IgD-negative memory B cell (primary cell): ENCODE results near the gene MYL10. TPM values are rescaled to one million over a fixed set of nuclear protein-coding genes. Genes with fewer than 3 reads are reported as not detected.

Experiments
- H3K27ac Mint-ChIP-seq, 3 donors: one replicate each; pipeline ENCODE4 v1.8.0; 2020 to 2022; ENCODE audit warnings: mild to moderate bottlenecking in 3 of 3, mixed read lengths in 3 of 3, moderate library complexity in 1 of 3
- H3K27me3 Mint-ChIP-seq: one replicate; pipeline ENCODE4 v1.8.0; 2021; ENCODE audit warnings: mixed read lengths
- H3K36me3 Mint-ChIP-seq: one replicate; pipeline ENCODE4 v1.8.0; 2020; ENCODE audit warnings: mild to moderate bottlenecking, mixed read lengths
- H3K4me1 Mint-ChIP-seq, 3 donors: one replicate each; pipeline ENCODE4 v1.8.0; 2020 to 2022; ENCODE audit warnings: mixed read lengths in 3 of 3, mild to moderate bottlenecking in 1 of 3
- H3K4me3 Mint-ChIP-seq, 4 donors: one replicate each; pipeline ENCODE4 v1.8.0; 2020 to 2022; ENCODE audit warnings: mild to moderate bottlenecking in 4 of 4, mixed read lengths in 4 of 4, moderate library complexity in 3 of 4
- H3K9me3 Mint-ChIP-seq, 3 donors: one replicate each; pipeline ENCODE4 v1.8.0; 2020 to 2021; ENCODE audit warnings: mixed read lengths in 3 of 3, mild to moderate bottlenecking in 1 of 3
- polyA plus RNA-seq: library from polyadenylated mRNA; unstranded; fragments of 300-500 nt; fragmentation: Illumina TruSeq; gene quantifications from one replicate; pipeline ENCODE4 v1.2.3, GENCODE V29; 2021

Gene MYL10
- polyA plus RNA-seq, 1 donor from 2014 or later, result not detected

DNA sequence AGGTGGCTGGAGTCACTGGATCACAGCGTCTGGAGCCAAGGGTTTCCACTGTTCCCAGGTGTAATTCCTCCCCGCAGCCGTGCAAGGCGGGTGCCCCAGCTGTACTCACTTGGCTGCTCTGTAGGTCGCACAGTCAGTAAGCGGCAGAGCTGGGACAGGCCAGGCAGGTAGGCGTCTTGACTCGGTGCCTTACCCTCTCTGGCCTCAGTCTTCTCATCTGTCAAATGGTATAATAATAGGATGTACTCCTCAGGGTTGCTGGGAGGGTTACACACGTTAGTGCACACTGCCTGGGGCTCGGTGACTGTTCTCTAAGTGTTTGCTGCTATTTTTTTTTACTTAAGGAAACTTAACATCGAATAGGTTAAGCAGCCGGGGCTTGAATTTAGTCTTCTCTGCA, 27.0 kb downstream of the MYL10 start:
- Mint-ChIP-seq H3K36me3 (no peaks in the 10 kb centered on the region), H3K27me3 (peaks cover 1% of the 10 kb centered on the region), H3K4me3 (no peak overlapping the region), H3K27ac (no peak overlapping the region), H3K4me1 (peaks cover 0 to 2% (median 0%) of the 10 kb centered on the region in 3 donors), H3K9me3 (no peaks in the 10 kb centered on the region)

DNA sequence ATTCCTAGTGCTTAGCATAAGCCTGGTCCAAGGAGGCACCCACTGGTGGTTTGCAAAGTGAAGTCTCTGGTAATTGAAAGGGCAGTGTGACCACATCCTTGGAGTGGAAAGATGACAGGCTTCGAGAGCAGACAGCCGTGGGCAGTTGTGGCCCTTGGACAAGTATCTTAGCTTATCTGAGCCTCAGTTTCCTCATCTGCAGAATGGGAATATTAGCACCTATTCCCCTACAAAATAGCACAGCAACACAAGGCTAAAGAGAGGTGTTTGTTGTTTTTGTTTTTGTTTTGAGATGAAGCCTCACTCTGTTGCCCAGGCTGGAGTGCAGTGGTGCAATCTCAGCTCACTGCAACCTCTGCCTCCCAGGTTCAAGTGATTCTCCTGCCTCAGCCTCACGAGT, 29.3 kb downstream of the MYL10 start:
- Mint-ChIP-seq H3K36me3 (no peaks in the 10 kb centered on the region), H3K4me1 (peaks cover 0 to 2% (median 0%) of the 10 kb centered on the region in 3 donors), H3K27me3 (peaks cover 1% of the 10 kb centered on the region), H3K9me3 (no peaks in the 10 kb centered on the region), H3K27ac (no peak overlapping the region), H3K4me3 (no peak overlapping the region)

DNA sequence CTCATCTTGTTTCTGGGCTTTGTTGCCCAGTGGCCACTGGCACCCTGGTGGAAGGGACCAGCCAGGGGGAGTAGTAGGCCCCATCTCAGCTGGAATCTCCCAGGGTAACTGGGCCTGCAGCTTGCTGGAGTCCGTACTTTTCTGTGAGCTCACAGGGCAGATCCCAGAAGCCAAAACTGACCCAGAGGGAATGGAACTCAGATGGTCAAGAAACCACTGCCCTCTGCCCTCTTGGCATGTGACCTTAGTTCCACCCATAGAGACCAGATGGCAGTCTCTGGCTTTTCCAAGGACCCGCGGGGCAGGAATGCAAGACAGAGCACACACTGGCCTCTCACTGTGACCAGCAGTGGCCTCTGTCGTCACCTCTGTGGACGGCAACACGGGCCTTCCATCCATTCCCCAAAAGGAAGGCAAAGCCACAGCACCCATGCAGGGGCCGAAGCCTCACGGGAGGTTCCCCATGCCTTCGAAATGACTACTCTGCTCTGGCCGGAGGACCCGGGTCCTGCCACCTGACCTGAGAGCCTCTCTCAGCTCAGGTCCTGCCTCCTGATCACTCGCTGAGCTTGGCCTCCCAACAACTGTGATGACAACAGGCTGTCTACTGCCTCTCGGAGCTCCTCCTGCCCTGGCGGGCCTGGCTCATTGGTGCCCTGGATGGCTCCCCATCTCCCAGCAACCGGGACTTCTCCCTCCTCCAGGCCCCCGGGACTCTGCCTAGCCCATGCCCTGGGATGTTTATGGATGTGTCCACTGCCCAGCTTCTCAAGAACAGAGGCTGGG, 29.9 kb downstream of the MYL10 start:
- Mint-ChIP-seq H3K9me3 (no peaks in the 10 kb centered on the region), H3K27ac (no peak overlapping the region), H3K4me3 (no peak overlapping the region), H3K36me3 (no peaks in the 10 kb centered on the region), H3K4me1 (peaks cover 0 to 2% (median 0%) of the 10 kb centered on the region in 3 donors), H3K27me3 (peaks cover 1% of the 10 kb centered on the region)

DNA sequence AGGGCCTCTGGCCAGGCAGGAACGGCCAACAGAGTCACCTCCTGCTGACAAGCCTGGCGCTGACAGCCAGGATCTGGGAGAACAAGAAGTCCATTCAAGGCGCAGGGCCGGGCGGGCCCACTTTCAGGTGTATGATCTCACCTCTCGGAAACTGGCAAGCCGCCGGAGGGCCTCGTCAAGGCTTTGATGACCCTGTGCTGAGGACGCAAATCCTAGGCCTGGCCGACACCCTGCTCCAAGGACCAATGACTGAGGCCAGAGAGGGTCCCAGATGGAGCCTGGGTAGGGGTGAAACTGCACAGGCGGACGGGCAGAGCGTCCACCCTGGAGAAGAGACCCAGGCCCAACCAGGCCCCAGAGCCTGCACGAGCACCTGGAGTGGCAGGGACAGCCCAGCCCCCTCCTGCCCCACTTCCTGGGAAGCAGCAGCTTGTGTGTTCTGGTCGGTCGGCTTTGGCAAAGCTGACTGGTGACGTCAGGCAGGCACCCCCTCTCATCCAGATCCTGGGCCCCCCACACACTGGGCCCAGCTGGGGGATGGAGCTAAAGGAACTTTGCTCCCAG, 30.6 kb downstream of the MYL10 start:
- Mint-ChIP-seq H3K27ac (no peak overlapping the region), H3K9me3 (no peaks in the 10 kb centered on the region), H3K27me3 (peaks cover 1% of the 10 kb centered on the region), H3K4me1 (peaks cover 0 to 2% (median 0%) of the 10 kb centered on the region in 3 donors), H3K36me3 (no peaks in the 10 kb centered on the region), H3K4me3 (no peak overlapping the region)

DNA sequence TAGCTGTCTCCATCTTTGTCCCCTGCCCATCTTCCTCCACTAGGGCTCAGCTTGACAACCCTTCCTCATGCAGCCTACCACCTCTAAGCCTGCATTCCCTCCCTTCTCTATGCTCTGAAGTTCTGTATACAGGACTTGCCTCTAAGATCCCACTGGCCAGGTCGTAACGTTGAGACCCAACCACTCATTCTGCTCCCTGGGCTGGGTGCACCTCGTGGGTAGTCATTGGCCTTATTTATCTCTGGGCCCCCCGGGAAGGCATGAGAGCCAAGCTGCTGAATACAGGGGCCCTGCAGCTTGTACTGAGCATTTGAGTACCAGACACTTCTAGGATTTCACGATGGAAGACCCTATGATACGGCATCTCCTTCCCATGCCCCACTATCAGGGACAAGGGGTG, 31.2 kb downstream of the MYL10 start:
- peaks cover 1% of the 10 kb centered on the region for H3K27me3 Mint-ChIP-seq
- no peak overlapping the region for H3K27ac Mint-ChIP-seq
- no peaks in the 10 kb centered on the region for H3K9me3 Mint-ChIP-seq
- H3K4me3 Mint-ChIP-seq, result no peak overlapping the region
- peaks cover 0 to 2% (median 0%) of the 10 kb centered on the region in 3 donors for H3K4me1 Mint-ChIP-seq
- H3K36me3 Mint-ChIP-seq, result no peaks in the 10 kb centered on the region

DNA sequence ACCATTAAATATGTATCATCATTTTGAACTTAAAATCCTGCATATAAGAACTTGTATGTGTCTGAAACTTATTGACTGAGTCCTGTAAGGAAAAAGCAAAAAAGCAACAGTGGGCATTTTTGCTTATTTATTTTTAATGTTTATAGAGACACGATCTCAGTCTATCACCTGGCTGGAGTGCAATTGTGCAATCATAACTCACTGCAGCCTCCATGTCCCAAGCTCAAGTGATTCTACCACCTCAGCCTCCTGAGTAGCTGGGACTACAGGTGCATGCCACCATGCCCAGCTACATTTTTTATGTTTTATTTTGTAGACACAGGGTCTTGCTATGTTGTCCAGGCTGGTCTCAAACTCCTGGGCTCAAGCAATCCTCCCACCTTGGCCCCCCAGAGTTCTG, 32.2 kb downstream of the MYL10 start:
- H3K4me3 Mint-ChIP-seq, result no peak overlapping the region
- H3K9me3 Mint-ChIP-seq, result no peaks in the 10 kb centered on the region
- H3K27me3 Mint-ChIP-seq, result no peaks in the 10 kb centered on the region
- no peak overlapping the region for H3K27ac Mint-ChIP-seq
- H3K36me3 Mint-ChIP-seq, result no peaks in the 10 kb centered on the region
- no peaks in the 10 kb centered on the region for H3K4me1 Mint-ChIP-seq

DNA sequence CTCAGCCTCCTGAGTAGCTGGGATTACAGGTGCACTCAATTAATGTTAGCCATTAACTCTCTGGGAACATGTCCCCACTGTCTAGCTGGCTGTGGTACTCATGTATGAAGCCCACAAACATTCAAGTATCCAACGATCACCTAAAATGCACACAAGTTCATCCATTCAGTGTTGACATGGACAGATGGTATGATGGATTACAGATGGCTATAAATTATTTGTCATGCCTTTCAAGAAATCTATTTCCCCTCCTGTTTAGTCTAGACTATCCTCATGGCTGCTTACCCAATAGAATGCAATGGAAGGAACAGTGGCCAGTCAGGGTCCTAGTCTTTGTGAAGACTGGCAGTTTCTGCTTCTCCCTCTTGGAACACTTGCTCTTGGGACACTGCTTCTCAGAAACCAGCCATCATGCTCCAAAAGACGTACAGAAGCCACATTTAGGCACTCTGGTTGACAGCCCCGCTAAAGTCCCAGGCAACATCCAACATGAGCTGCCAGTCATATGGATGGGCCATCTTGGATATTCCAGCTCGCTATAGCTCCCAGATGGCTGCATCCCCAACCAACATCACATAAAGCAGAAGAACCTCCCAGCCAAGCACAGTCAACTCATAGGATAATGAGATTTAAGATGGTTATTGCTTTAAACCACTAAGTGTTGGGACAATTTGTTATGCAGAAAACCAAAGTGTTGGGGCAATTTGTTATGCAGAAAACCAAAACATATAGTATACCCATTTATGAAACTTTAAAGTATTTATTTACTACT, 33.1 kb downstream of the MYL10 start:
- H3K27me3 Mint-ChIP-seq, result no peaks in the 10 kb centered on the region
- no peak overlapping the region for H3K27ac Mint-ChIP-seq
- no peak overlapping the region for H3K4me3 Mint-ChIP-seq
- H3K9me3 Mint-ChIP-seq, result no peaks in the 10 kb centered on the region
- H3K36me3 Mint-ChIP-seq, result no peaks in the 10 kb centered on the region
- H3K4me1 Mint-ChIP-seq, result no peaks in the 10 kb centered on the region

DNA sequence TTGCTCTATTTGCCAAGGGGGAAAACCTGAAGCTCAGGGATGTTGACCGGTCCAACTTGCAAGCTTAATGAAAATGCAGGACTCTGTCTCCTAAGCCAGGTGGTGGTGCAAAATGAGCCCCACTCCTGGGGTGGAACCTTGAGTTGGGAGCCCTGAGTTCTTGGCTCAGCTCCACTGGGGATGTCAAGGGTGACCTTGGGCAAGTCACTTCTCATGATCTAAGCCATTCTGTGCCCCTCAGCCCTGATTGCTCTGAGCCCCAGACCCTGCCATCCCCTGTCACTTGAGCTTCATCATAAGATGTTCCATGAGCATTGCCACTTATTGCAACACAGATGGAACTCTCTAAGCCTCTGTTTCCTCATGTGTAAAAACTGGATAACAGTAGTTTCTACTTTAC, 33.9 kb downstream of the MYL10 start:
- Mint-ChIP-seq H3K27ac (no peak overlapping the region), H3K4me1 (no peaks in the 10 kb centered on the region), H3K27me3 (no peaks in the 10 kb centered on the region), H3K9me3 (no peaks in the 10 kb centered on the region), H3K36me3 (no peaks in the 10 kb centered on the region), H3K4me3 (no peak overlapping the region)

DNA sequence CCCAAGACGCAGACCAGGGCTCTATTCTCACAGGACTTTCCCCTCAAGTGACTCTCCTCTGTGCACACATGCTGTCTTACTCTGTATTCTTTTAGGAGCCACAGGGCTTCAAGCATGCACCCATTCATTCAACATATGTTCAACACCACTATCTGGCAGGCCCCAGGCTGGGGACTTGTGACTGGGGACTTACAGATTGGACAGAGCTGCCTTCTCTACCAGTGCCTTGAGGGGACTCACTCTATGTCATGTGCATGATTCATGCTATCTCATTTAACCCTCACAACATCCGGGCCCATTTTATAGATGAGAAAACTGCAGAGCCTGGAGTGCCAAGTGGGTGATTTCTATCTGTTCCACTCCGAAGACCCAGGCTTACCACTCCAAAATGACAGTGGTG, 34.3 kb downstream of the MYL10 start:
- H3K27ac Mint-ChIP-seq, result no peak overlapping the region
- no peaks in the 10 kb centered on the region for H3K9me3 Mint-ChIP-seq
- H3K4me3 Mint-ChIP-seq, result no peak overlapping the region

DNA sequence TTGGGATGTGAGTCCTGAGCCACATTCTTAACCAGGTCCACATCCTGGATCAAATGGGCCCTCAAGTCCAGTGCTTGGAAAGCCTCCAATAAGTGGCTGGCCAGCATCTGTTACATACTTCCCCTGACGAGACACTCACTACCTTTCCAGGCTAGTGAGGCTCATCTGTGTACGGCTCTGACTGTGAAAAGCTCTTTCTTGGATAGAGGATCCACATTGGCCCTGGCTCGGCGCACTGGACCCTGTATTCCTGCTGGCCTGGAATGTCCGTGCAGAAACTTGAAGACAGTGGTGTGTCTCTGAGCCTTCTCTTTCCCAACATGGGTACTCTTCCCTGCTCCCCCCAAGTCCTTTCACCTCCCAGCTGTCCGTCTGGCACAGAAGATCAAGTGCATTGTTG, 35.5 kb downstream of the MYL10 start:
- no peaks in the 10 kb centered on the region for H3K4me1 Mint-ChIP-seq
- H3K4me3 Mint-ChIP-seq, result no peak overlapping the region
- no peaks in the 10 kb centered on the region for H3K27me3 Mint-ChIP-seq
- no peaks in the 10 kb centered on the region for H3K36me3 Mint-ChIP-seq
- H3K9me3 Mint-ChIP-seq, result no peaks in the 10 kb centered on the region
- H3K27ac Mint-ChIP-seq, result no peak overlapping the region

More for the DNA sequence above, 34.3 kb downstream of the MYL10 start:
- Mint-ChIP-seq H3K36me3 (no peaks in the 10 kb centered on the region), H3K27me3 (no peaks in the 10 kb centered on the region), H3K4me1 (no peaks in the 10 kb centered on the region)

DNA sequence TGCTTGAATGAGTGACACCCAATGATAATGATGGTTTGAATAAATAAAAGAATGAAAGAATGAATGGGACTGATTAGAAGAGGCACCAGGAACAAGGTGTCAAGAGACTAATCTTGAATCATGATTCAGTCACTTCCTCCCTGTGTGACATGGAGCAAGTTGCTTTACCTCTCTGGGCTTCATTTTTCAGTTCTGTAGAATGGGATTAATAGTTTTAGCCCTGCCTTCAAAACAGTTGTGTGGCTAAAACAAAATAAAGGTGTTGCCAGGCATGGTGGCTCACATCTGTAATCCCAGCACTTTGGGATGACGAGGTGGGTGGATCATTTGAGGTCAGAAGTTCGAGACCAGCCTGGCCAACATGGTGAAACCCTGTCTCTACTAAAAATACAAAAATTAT, 37.6 kb downstream of the MYL10 start:
- no peak overlapping the region for H3K4me3 Mint-ChIP-seq
- H3K9me3 Mint-ChIP-seq, result peaks cover 0 to 2% (median 0%) of the 10 kb centered on the region in 3 donors
- no peaks in the 10 kb centered on the region for H3K36me3 Mint-ChIP-seq
- no peak overlapping the region for H3K27ac Mint-ChIP-seq
- H3K4me1 Mint-ChIP-seq, result peaks cover 0 to 1% (median 0%) of the 10 kb centered on the region in 3 donors
- peaks cover 4% of the 10 kb centered on the region for H3K27me3 Mint-ChIP-seq

DNA sequence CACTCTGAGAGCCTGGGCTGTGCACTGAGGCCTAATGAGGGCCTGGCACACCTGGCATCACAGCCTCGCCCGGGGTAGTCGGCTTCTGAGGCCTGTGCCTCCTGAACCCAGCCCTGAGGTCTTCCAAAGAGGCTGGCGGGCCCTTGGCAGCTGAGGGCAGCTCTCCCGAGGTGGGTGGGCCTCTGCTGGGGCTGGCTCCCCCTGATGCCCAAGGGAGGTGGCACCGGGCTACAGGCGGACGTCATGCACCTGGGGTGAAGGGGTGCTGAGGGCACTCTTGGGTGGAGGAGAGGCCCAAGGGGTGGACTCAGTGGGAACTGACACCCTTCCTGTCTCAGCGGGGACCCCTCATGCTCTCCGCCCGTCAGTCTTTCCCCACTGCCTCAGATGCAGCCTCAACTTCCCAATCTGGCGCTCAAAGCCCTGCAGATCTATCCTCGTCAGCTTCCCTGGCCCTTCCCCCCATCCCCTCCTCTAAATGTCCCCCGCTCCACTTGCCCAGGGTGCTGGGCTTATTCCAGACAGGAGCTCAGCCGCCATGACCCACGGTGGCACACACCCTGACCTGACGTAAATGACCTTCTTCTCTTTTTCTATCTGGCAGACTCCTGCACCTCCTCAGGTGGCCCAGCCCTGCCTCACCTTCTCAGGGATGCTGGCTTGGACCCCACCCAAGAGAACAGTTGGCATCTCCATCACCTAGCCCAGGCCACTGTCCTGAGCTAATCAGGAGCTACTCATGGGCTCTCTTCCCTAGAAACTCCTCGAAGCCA, 38.2 kb downstream of the MYL10 start:
- Mint-ChIP-seq H3K27ac (no peak overlapping the region), H3K4me3 (no peak overlapping the region), H3K27me3 (peaks cover 4% of the 10 kb centered on the region), H3K4me1 (peaks cover 0 to 1% (median 0%) of the 10 kb centered on the region in 3 donors), H3K36me3 (no peaks in the 10 kb centered on the region), H3K9me3 (peaks cover 0 to 2% (median 0%) of the 10 kb centered on the region in 3 donors)

DNA sequence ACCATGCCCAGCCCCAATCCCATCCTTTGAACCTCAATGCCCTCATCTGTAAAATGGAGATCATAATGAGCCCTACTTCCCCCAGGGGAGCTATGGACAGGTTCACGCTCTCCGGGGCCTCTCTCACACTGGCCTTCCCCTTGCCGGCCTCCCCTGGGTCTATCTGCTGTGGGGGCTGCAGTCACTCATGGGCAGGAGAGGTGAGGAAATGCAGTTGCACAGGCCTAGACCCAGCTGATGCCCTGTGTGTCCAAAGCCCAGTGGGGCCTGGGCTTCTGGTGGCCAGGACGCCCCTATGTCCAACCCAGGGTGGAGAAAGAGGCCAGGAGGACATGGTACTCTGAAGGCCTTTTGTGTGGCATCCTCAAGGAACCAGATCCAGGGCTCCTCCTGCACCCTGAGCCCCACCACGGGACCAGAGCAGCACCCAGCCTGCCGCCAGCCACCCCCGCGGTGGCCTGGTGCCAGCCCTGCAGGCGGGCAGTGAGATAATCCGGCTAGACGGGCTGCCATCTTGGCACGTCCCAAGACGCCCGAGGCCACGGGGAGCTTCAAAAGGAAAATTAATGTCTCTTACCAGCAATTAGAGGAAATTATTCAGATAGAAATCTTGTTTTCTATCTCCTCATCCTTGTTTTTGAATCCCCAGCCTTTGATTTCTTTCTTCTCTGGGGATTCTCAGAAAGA, 39.0 kb downstream of the MYL10 start:
- H3K9me3 Mint-ChIP-seq, result peaks cover 0 to 2% (median 0%) of the 10 kb centered on the region in 3 donors
- peaks cover 4% of the 10 kb centered on the region for H3K27me3 Mint-ChIP-seq
- peaks cover 0 to 1% (median 0%) of the 10 kb centered on the region in 3 donors for H3K4me1 Mint-ChIP-seq
- no peak overlapping the region for H3K4me3 Mint-ChIP-seq
- no peaks in the 10 kb centered on the region for H3K36me3 Mint-ChIP-seq
- H3K27ac Mint-ChIP-seq, result no peak overlapping the region

DNA sequence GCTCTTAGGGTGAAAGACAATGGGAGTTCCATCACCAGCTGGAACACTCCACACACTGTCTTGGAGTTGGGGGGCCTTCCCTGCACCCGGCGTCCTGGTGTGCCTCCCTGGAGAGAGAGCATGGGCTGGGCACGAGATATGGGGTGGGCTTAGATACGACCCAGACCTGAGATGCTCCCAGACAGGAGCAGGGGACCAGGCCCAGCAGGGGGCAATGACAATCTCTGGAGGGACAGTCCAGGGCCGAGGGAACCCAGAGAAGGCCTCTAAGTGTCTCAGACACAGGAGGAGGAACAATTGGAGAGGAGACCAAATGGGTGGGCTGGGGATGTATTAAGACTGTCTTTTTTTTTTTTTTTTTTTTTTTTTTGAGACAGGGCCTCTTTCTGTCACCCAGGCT, 40.0 kb downstream of the MYL10 start:
- Mint-ChIP-seq H3K9me3 (peaks cover 0 to 2% (median 0%) of the 10 kb centered on the region in 3 donors), H3K4me3 (no peak overlapping the region), H3K36me3 (no peaks in the 10 kb centered on the region), H3K4me1 (peaks cover 0 to 1% (median 0%) of the 10 kb centered on the region in 3 donors), H3K27ac (no peak overlapping the region), H3K27me3 (peaks cover 4% of the 10 kb centered on the region)
